DMS79 treated with DMSO at 0.1 percent for 48 hours (cell line): ENCODE measurements around the gene KCNJ9.

Experiments
- DNase-seq: peaks from one replicate; lab custom pipeline; 2025; lab: John Stamatoyannopoulos, UW

The KCNJ9 gene

GRCh38 chr1:160089883-160090282 is 8.5 kb downstream of the KCNJ9 start:
- no peak for DNase-seq

DNA sequence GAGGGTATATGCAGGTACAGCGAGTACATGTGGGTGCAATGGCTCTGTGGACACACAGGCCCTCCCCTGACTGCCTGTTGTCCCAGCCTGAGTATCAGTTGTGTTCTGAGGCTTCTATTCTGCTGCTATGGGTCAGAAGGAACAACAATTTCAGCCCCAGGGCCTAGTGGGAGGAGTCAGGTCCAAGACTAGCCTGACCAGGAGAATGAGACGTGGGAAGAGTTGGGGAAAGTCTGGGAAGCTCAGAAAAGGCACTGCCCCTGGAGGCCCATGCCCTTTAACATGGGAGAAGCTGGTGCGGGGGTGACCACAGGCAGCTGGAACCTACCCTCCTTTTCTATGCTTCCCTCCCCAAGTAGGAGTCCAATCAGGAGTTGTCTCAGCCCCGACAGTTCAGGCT is 9.4 kb downstream of the KCNJ9 start:
- DNase-seq: no peak

- DNase-seq: no peak
These were observed 10.4 kb downstream of the KCNJ9 start for GRCh38 chr1:160091666-160092223.

DNA sequence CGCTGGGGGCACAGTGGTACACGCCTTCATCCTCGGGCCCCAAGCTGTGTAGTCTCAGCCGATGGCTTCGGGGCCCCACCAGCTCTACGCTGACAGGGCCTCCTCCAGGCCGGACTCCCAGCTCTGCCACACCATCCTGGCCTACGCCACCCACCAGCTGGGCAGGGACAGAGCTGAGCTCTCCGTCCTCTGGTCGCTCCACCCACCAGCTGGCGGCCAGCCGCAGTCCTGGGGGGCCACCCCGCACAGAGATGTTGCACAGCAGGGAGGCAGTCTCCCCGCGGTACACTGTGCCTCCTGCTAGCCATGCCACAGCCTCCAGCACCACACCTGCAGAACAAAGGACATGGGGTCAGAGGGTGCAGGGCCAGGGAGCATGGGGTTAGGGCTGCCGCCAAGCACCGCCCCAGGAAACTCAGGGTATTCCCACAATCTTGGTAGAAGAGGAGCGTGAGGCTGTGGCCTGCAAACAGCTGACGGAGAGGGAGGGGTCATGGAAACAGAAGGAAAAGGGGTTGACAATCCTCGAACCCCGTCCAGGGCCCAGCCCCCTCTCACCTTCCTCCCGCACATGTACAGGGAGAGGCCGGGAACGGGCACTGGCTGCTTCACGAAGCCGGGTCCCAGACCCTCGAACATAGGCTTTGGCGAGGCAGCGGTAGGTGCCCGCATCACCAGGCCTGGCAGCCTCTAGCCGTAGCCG is 11.2 kb downstream of the KCNJ9 start:
- DNase-seq: no peak

DNA sequence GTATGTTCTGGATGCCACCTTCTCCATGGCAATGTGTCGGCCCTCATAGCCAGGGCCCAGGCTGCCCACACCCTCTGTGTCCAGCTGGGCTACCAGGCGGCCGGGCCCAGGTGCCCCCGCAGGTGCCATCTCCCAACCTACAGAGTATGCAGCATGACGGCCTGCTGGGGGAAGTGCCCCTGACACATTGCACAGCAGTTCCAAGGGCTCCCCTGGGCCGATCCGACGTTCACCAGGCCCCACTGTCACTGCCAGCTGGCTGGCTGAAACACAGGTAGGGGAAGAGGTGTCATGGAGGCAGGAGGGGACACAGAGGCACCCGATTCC is 11.7 kb downstream of the KCNJ9 start:
- DNase-seq: no peak

- no peak for DNase-seq
These were observed 12.4 kb downstream of the KCNJ9 start for GRCh38 chr1:160093624-160094290.

DNA sequence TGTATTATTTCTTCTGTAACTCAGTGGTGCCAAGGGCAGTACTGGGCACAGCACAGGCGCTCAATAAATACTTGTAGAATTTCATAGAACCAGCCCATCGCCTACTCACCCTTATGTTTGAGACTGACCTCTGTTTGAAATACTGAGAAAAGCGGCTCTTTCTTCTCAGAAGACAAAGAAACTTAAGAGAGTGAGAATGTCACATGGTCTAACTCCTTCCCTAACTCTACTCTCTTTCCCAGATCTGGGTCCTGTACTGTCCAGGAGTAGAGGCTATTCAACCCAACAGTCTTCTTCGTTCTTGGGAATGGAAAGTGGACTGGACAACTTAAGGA is 12.9 kb downstream of the KCNJ9 start:
- DNase-seq: no peak

DNA sequence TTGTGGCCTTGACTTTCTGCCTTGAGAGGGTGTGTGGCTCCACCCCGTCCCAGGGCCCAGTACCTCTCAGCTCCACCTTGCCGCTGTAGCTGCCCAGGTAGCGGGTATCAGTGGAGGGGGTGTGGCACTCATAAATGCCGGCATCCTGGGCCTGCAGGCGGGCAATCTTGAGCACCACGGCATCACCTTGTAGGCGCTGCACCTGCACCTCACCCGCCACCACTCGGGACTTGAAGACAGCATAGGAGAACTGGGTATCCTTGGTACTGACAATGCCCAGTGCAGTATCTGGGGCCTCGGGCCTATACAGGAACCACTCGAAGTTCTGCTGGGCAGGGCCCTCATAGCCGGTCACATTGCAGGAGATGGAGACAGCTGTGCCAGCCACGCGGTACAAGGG is 13.5 kb downstream of the KCNJ9 start:
- no peak for DNase-seq

DNA sequence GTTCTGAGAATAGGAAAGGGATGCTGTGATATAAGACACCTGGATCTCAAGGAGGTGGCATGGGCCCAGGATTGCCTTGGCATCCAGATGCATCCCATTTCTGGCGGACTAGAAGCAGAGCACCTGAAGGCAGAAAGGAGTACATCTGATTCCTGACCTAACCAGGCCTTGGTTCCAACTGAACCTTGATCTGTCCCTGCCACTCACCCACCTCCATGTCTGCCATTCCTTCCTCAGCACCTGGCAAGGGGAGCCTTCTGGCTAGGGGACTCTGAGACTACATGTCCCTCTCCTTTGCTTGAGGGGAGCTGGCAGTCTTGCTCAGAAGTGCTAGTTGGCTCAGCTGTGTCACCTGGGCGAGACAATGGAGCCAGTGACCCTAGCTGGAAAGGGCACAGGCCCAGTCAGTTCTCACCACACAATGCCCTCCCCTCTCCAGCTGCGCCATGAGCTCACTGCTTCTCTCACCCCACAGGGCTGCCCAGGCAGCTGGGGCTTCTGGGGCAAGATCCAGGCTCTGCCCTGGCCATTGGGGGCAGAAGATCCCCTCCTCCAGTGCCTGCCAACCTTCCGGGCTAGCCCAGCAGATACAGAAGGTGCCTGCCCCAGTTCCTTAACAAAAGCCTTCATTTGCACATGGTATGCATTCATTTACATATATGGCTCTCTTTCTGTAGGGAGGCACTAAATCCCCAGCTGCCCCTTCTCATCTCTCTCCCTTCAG is 14.2 kb downstream of the KCNJ9 start:
- no peak for DNase-seq

DNA sequence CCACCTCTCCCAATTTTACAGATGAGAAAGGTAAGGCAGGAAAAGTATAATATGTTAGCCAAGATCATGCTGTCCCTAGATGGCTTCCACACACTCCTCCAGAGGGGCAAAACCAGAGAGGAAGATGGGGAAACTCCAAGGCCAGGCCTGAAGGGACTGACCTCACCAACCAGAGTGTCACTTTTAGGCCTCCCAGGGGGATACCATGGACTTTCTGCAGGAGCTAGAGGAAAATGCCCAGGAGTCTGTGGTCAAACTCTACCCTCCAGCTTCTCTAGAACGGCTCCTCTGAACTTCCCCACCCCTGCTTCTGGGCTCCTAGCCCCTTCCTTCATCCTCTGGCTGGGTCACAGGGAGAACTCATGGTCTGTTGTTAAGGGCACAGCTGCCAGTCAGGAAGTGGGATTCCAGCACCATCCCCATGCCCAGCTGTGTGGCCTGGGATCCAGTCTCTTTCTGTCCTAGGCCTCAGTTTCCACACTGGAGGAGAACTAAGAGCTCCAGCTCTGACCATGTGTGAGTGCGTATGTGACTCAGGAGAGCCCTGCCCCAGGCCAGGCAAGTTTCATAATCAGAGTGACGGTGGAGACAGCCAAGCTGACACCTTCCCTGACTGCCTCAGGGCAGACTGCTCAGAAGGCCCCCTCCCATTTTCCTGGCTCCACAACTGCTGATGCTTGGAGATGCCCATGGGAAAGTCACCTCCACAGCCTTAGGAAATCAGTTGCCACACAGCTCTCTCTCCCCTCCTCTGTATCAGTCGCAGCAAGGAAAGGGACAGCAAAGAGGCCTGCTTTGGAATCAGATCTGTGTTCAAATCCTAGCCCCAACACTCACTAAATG is 15.2 kb downstream of the KCNJ9 start:
- no peak for DNase-seq

- no peak for DNase-seq
These were observed 16.0 kb downstream of the KCNJ9 start for GRCh38 chr1:160097151-160097910.

GRCh38 chr1:160097911-160098851 is 16.8 kb downstream of the KCNJ9 start, which contains the start of gene IGSF8:
TSS of gene IGSF8 (minus strand) at chr1:160098619. CDS start at chr1:160098472, 147 bp downstream.
- DNase-seq: peak; percentile 93

- DNase-seq: peak; percentile 93
These were observed 17.7 kb downstream of the KCNJ9 start for GRCh38 chr1:160098852-160099561.

DNA sequence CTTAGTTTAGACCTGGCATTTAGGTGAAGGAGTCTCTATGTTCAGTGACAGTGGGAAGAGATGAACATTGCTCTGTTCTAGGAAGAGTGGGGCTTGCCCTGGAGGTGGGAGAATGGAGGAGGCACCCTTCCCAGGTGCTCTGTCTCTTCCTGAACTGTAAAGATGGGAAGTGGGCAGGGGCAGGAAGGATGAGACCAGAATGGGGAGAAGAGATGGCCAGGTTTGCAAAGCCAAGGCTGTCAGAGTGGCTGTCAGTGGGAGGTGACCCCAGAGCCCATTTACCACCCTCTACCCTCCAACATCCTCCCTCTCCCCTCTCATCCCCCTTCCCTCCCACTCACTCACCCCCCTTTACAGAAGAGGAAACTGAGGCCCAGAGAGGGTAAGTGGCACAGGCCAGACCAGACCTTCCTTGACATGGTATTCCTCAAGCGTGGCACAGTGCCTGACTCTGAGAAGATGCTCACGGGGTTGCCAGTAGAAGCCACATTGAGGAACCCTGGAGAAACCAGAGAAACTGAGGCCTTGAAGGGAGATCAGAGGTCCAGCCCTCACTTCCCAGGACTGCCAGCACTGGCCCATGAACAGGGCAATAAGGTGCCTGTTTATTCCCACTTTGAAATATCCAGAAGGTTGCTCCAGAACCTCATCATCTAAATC is 18.5 kb downstream of the KCNJ9 start:
- DNase-seq: no peak

- peak; percentile 79 for DNase-seq
These were observed 19.8 kb downstream of the KCNJ9 start for GRCh38 chr1:160101037-160101716.

DNA sequence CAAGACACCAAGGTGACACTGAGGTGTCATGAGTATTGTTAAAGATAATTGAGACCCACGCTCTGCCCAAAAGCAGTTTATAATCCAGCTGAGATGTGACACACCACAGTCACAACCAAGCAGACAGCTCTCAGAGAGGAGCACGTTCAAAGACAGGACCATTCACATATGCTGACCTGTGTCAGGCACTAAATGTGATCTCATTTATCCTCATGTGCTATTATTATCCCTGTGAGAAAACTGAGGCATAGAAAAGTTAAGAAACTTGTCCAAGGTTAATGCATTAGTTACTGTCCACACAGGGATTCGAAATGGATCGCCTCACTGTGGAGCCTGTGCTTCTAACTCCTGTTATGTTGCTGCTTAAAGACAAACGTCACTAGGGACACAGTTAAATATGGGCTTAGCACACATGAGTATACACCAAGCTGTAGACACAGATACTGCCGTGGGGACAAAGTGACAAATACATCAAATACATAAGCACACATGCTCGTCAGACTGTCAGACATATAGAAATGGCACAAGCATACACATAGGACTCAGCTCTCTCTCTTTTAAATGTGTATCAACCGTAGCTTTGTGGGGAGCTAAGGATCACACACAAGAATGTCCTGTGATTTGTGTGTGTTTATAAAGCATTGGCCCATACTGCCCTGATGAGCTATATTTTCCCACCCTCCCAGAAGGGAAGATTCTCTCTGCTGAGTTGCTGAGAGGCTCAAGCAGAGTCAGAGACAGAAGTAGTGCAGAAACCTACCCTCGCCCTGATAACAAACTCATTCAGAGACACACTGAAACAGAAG is 20.6 kb downstream of the KCNJ9 start:
- no peak for DNase-seq

DNA sequence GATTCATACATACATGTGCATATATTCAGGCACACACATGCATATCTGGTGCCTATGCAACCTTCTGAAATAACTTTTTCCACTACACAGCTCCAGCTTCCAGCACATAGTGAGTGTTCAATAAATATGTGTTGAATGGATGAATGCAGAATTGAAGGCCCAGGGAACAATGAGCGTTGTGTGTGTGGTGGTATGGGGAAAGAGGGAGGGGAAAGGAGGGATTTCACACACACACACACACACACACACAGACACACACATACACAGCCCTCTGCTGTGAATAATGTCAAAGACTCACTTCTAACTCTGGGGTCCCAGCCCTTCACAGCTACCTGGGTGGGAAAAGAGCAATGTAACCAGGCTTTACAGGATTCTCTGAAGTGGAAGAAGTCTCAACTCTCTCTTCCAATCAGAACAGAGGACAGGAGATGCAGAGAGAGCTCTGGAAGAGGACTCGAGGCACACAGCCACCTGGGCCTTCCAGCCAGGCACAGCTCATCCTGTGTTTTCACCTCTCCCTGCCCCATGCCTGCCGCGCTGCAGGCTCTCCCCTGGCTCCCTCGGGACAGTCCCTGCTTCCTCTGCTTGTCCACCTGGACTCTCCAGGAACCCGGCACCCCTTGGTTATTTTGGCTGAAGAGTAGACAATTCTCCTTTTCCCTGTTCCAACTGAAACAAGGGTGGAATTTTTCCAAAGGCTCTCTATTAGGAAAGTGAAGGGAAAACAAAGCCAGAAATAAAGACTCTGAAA is 22.5 kb downstream of the KCNJ9 start:
- DNase-seq: no peak
